SIG-M5 treated with dmso at 0.1 percent for 504 hours (cell line): Measurements from ENCODE around the gene HDAC3.
A peak's percentile ranks its signal among the peaks of the same experiment; 100 is the strongest.

Experiments used
- DNase-seq: peaks from one replicate; lab custom pipeline; 2025; ENCODE audit not compliant: unreplicated experiment; lab: John Stamatoyannopoulos, UW

Gene HDAC3

GRCh38 chr5:141662028-141662427 lies 25.4 kb upstream of the HDAC3 start:
- DNase-seq, result no peak

DNA sequence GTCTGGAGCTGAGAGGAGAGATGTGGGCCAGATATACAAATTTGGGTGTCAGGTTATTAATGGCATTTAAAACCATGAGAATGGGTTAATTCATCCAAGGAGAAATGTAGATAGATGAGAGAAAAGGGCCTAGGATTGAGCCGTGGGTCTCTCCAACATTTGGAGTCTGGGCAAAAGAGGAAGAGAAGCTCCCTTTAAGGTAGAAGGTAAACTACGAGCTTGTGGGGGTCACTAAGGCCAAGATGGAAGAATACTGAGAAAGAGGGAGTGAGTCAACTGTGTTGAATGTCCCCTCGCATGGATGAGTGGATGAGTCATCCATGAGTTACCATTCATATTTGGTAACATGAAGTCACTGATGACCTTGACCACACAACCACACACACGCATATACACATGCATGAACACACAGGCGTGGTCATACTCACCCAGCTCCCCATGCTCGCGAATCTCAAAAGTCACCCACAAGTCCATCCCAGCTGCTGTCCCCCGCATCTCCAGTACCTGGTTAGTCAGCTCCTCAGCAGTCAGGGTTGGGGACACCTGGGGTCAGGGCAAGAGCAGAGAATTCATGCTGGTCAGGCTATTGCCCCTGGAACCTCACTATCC lies 21.4 kb upstream of the HDAC3 start:
- DNase-seq, result no peak

DNA sequence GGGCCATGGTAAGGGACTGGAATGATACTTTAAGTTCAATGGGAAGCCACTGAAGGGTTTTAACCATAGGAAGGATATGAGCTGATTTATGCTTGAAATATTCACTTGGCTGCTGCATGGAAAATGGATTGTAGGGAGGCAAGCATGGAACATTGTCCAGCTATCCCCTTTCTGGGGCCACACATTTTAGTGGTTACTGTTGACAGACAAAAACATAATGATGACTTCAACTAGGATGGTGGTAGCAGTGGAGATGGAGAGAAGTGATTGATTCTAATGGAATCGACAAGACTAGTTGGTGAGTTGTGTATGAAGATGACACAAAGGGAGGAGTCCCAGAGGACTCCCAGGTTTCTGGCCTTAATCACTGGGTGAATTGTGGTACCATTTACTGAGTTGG lies 20.8 kb upstream of the HDAC3 start:
- DNase-seq, result no peak

GRCh38 chr5:141656396-141656795 lies 19.7 kb upstream of the HDAC3 start:
- no peak for DNase-seq

DNA sequence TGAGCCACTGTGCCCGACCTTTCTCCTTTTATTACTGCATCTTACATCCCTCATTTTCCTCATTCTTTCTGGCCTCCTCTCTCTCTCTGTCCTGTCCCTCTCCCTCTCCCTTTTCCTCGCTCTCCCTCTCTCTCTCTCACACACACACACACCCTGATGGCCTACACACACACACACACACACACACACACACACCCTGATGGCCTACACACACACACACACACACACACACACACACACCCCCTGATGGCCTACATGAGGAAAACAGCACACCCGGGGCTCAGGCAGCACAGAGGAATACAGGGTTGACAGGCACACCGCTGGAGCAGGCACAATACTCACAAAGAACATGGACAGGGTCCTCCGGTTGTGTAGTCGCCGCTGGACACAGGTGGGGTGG lies 18.4 kb upstream of the HDAC3 start:
- no peak for DNase-seq

GRCh38 chr5:141654298-141654697 lies 17.6 kb upstream of the HDAC3 start:
- no peak for DNase-seq

GRCh38 chr5:141651728-141652105 lies 15.1 kb upstream of the HDAC3 start:
- DNase-seq, result no peak

DNA sequence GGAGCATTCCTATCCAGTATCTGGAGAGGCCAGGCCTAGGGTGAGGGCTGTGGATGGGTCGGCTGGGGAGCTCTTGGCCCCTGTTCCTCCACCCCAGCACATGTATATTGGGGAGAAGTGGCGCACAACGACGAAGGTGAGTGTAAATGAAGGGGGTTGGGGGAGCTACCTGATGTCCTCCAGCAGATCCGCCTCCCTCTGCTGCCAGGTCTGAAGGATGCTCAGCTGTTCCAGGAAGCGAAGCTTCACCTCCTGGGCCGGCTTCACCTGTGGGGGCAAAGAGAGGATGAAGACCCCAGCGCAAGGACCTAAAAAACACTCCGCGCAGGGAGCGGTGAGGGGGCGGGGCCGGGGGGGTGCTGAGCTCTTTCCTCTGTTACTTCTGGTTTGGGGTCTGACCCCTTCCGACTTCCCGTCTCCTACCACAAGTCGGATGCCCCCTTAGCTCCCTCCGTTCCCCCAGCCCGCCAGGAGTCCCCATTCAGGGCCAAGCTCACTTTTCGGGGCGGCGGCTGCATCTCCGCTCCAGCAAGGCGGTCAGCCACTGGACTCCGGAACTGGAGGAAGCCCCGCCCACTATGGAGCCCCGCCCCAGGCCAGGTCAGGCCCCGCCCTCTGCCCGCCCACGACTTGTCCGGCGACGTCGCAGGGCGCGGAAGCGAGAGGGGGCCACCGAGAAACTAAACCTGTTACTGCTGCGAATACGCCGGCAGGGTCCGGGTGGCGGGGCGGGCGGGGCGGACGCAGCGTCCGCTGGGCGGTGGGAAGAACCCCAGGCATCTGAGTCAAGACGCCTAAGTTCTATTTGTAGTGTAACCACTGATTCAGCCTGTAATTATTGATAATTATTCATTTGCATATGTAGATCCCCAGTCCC lies 14.4 kb upstream of the HDAC3 start, which contains the start of gene FCHSD1:
Gene FCHSD1, minus strand, starts transcription at position 568 of the 877 bp plus-strand sequence. Its CDS starts 50 bp downstream, at position 518.
- DNase-seq, result peak; percentile 59

GRCh38 chr5:141649972-141650371 lies 13.3 kb upstream of the HDAC3 start:
- no peak for DNase-seq

DNA sequence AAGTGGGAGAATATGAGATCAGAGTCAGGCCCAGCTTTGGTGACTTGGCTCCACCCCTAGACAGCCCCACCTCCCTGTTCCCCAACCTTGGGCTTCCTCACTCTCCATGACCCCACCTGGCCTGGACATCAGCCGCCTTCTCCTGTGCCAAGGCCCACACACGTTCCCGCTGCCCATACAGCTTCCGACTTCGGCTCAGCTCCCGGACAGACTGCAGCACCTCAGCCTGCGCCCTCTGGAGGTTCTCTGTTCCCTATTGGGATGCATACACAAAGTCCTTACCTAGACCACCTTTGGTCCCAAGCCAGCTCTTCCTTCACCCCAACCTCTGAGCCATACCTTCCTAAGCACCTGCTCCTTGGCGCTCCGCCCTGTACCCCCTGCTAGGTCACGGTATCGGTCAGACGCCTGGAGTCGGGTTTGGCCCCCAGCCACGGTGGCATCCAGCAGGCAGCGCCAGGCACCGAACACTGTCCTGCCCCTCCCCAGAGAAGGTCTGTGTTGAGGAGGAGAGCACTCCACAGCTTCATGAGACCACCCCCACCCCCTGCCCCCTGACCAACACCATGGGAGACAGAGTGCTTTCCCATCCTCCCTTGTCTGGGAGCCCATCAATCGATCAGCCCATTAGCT lies 12.5 kb upstream of the HDAC3 start:
- no peak for DNase-seq

GRCh38 chr5:141647851-141648250 lies 11.2 kb upstream of the HDAC3 start:
- DNase-seq, result no peak

DNA sequence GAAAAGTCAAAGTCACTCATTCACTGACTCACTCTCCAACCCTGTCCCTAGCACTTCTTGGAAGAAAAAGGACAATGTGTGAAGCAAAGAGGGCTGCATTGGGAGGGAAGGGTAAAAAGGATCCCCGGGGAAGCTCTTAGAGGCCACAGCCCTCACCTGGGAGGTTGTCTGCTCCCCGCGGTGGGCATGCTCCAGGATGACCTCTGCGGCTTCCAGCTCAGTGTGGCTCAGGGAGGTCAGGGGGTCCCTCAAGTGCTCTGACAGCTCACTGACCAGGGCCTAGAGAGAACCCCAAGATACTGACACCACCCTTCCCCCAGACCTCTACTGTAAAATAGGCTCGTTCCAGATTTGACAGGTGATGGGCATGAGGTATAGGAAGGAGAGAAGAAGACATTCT lies 10.6 kb upstream of the HDAC3 start:
- DNase-seq, result no peak

- DNase-seq, result no peak
These were observed 9.4 kb upstream of the HDAC3 start for GRCh38 chr5:141646026-141646425.

DNA sequence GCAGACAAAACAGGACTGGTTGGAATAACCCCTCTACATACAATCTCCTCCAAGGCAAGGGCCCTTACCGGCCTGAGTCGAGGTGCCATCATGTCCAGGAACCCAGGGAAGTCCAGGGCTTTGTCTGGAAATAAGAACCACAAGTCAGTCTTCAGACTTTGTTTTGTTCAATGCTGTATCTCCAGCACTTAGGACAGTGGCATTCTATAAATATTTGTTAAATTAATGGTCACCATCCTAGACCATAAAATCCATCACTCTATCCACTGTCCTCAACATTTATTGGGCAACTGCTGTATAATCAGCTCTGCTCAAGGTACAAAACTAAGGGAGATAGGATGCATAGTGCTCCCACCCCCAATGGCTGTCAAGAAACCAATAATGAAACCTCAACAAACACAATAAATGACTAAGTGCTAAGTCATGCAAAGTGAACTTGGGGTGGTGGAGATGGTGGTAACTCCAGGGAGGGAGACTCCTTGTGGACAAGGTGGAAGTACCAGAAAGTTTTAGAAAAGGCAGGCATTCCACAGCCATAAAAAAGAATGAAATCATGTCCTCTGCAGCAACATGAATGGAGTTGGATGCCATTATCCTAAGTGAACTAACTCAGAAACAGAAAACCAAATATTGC lies 5.1 kb upstream of the HDAC3 start:
- DNase-seq, result peak; percentile 58

DNA sequence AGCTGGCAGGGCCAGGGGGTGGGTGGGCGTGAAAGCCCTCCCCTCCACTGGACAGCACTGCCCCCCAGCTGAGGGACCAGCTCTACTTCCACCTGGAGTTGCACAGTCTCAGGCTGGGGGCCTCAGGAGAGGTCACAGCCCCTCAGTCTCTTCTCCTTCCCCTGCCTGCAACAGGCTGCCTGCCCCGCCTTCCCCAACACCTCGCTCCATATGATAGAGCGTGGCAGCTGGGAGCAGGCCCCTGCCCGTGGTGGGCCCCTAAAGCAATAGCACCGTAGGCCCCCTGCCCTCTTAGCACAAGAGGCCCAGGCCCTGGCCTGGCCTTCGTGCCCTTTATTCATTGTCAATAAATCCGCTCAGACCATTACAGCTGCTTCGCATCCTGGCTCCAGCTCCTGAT lies 4.0 kb upstream of the HDAC3 start:
- no peak for DNase-seq

GRCh38 chr5:141640051-141640415 lies 3.4 kb upstream of the HDAC3 start:
- no peak for DNase-seq

DNA sequence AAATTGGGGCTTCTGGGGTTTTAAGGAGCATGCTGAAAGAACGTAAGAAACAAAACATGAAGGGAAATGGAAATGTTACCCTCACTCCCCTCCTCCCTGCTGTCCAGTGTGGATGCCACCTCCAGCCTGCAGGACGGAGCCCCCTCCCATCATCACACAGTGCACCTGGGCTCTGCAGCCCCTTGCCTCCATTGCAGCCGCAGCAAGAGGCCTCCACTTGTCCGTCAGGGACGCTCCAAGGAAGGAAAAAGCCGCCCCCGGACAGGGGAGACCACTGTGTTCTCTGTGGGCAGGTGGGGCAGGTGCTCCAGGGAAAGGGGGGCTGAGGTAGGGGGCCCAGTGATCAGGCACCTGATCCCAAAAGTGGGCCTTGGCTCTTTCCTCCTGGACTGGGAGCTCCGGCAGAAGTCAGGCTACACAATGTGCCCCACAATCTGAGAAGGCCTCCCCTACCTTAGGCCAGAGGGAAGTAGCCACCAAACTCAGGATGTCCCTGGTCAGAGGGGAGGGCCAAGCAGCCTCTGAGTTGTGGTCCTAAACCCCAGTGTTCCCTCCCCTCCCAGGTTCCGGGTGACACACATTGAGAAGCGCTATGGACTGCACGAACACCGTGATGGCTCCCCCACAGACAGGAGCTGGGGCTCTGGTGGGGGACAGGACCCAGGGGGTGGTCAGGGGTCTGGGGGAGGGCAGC lies 2.9 kb upstream of the HDAC3 start:
- no peak for DNase-seq

DNA sequence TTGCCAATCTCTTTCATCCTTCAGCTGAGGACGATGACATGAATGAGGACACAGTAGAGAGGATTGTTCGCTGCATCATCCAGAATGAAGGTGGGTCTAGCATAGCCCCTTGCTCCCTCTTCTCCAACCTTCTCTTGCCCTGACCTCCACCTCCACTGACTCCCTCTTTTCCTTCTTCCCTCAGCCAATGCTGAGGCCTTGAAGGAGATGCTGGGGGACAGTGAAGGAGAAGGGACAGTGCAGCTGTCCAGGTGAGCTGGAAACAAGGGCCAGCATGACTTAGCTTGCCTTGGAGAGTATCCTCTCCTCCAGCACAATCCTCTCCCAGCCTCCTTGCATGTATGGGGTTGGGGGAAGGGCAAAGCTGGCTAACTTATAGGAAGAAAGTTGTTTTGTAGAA lies 2.1 kb upstream of the HDAC3 start:
- DNase-seq, result no peak

GRCh38 chr5:141637767-141638419 lies 1.2 kb upstream of the HDAC3 start:
- DNase-seq, result peak; percentile 84

DNA sequence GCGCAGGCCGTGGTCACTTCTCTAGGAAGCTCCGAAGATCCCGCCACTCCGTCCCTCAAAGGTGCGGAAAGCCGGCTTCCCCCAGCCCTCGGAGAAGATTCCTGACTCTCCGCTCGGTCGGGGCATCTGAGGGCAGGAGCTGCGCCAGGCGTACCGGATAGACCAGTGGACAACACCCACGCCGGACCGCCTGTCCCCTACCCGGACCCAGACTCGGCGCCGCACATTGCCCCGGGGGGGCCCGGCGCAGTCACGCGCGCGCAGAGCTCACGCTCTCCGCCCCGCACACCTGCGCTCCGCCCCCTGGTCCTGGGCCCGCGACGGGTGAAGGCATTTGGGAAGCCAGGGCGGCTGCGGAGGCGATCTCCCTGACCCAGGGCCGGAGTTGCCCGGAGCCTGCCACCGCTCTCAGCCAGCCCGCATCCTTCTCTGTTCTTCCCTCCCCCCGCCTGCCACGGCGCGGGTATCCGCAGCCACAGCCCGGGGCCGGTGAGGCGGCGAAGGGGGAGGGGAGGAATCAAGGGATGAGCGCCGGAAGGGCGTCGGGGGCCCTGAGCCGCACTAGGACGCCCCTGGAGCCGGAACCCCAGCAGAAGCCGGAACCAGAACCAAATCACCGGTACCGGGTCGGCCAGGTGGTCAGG lies 596 bp upstream of the HDAC3 start:
- DNase-seq, result no peak
